Astrocyte of the cerebellum (primary cell): ENCODE measurements around the gene SNAPIN.

ENCODE experiments used
- DNase-seq: peaks from one replicate; pipeline ENCODE4 v3.0.0-alpha.2; 2011; ENCODE audit warnings: low read depth
- H3K4me3 ChIP-seq: 2 replicates; pipeline ENCODE4 v1.5.1; 2011; ENCODE audit warnings: mild to moderate bottlenecking, low read depth, low read length, moderate library complexity
- CTCF ChIP-seq: IDR thresholded peaks from 2 replicates; pipeline ENCODE4 v1.5.1; 2012; ENCODE audit warnings: low read length, low read depth, moderate library complexity, mild to moderate bottlenecking; ENCODE audit errors: missing control alignments
- in situ Hi-C: cut with HindIII; loops from 2 replicates; pipeline ENCODE4 v1.10.0; 2017; ENCODE audit warnings: low sequenced_read_pairs

The SNAPIN gene

GRCh38 chr1:153616144-153616916, 42.2 kb upstream of the SNAPIN start, which contains the start of gene S100A14:
TSS of gene S100A14 (minus strand) at chr1:153616325. CDS start at chr1:153615858, 467 bp downstream.
- TF ChIP-seq CTCF, result no peak
- in situ Hi-C loops, result no loop called here
- H3K4me3 ChIP-seq, result no peak within 1 kb of the TSS
- no peak for DNase-seq

GRCh38 chr1:153616917-153617311, 41.6 kb upstream of the SNAPIN start:
- DNase-seq, result no peak
- TF ChIP-seq CTCF, result no peak

DNA sequence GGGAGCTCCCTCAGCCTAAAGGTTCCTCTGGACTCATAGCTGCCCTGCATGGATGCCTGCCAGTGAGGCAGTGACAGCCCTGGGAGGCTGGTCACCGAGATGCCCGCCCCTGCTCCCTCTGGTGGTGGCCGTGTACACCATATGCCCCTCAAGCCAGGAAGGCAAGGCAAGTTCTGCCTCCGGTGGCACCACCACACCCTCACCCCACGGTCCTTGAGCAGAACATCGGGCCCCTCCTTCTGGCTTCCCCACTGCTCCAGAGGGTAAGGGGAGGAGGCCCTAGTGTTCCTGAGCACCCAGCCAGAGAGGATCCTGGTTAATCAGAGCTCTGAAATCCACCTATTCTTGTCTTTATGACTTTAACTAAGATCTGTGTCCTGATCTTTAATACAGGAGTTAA, 40.8 kb upstream of the SNAPIN start:
- no peak for TF ChIP-seq CTCF
- in situ Hi-C loops, result no loop called here
- H3K4me3 ChIP-seq, result no peak overlapping the region
- DNase-seq, result no peak

More at GRCh38 chr1:153616917-153617311, 41.6 kb upstream of the SNAPIN start:
- in situ Hi-C loops, result no loop called here
- H3K4me3 ChIP-seq, result no peak overlapping the region

DNA sequence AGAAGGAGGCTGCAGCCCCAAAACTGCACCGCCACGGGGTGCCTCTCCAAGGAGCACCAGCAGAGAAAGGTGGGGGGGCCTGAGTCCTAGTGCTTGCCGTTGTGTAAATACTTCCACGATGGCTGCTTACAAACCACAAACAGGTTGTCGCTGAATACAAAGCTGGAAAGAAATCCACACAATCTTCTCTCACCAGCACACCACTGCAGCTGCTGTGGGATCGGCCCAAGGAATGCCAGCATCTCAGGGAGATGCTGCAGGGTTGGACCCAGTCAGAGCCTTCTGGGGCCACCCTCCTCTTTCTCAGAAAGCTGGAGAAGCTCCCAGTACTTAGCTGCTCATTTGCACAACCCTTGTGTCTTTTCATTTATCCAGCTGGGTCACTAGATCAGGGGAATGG, 39.3 kb upstream of the SNAPIN start:
- TF ChIP-seq CTCF, result no peak
- in situ Hi-C loops, result no loop called here
- H3K4me3 ChIP-seq, result no peak overlapping the region
- no peak for DNase-seq

GRCh38 chr1:153623101-153623500, 35.4 kb upstream of the SNAPIN start:
- no peak overlapping the region for H3K4me3 ChIP-seq
- DNase-seq, result no peak
- in situ Hi-C loops, result no loop called here
- no peak for TF ChIP-seq CTCF

- DNase-seq, result no peak
- peak overlapping the region; percentile 4 for H3K4me3 ChIP-seq
- in situ Hi-C loops, result no loop called here
- TF ChIP-seq CTCF, result no peak
Measured at GRCh38 chr1:153624965-153625611, 33.4 kb upstream of the SNAPIN start.
